Kidney (tissue), 14 donors: ENCODE results near the gene DEDD2. TPM values are rescaled to one million over a fixed set of nuclear protein-coding genes. Genes with fewer than 3 reads are reported as not detected.

Source experiments
- DNase-seq, 5 donors: peaks; one replicate each; pipeline ENCODE4 v3.0.0-alpha.2; 2013 to 2020
- FAIRE-seq: peaks from 2 replicates; lab custom pipeline; 2012; peaks lifted over from hg19 to GRCh38; lab: Jason Lieb, UNC
- H3K27ac ChIP-seq, 2 donors: one replicate each; pipeline ENCODE4 v1.7.0; 2013; ENCODE audit warnings: low read depth in 2 of 2, low read length in 2 of 2, inconsistent platforms in 1 of 2
- H3K27me3 ChIP-seq: one replicate; pipeline ENCODE4 v1.7.1; 2013; ENCODE audit warnings: low read length, inconsistent platforms; ENCODE audit not compliant: control insufficient read depth, insufficient read depth
- H3K36me3 ChIP-seq, 3 donors: one replicate each; pipeline versions ENCODE4 v1.7.0 to v1.7.1; 2013; ENCODE audit warnings: low read length in 3 of 3, control low read depth in 1 of 3, inconsistent platforms in 1 of 3; ENCODE audit not compliant: insufficient read depth in 3 of 3, control insufficient read depth in 2 of 3
- H3K4me1 ChIP-seq, 3 donors: one replicate each; pipeline versions ENCODE4 v1.7.0 to v1.7.1; 2013; ENCODE audit warnings: low read length in 3 of 3, inconsistent platforms in 1 of 3, low read depth in 1 of 3; ENCODE audit not compliant: control insufficient read depth in 2 of 3, insufficient read depth in 2 of 3
- H3K4me3 ChIP-seq, 3 donors: one replicate each; pipeline versions ENCODE4 v1.7.0 to v1.8.1; 2013; ENCODE audit warnings: low read length in 3 of 3, control low read depth in 1 of 3, inconsistent platforms in 1 of 3
- H3K9ac ChIP-seq, 3 donors: one replicate each; pipeline versions ENCODE4 v1.7.0 to v1.7.1; 2013; ENCODE audit warnings: low read length in 3 of 3, control low read depth in 1 of 3, inconsistent platforms in 1 of 3
- H3K9me3 ChIP-seq, 3 donors: one replicate each; pipeline versions ENCODE4 v1.7.0 to v1.7.1; 2013; ENCODE audit warnings: low read length in 3 of 3, control low read depth in 1 of 3, inconsistent platforms in 1 of 3; ENCODE audit not compliant: control insufficient read depth in 2 of 3, insufficient read depth in 1 of 3
- CTCF ChIP-seq: IDR thresholded peaks from 3 replicates; pipeline ENCODE4 v1.5.1; 2012; ENCODE audit warnings: mild to moderate bottlenecking, moderate library complexity, borderline replicate concordance; ENCODE audit not compliant: insufficient read depth; ENCODE audit errors: extremely low read depth
- intact Hi-C: fragments of 100-400 bp; cut with DNase I; formaldehyde crosslinking; loops from one replicate; pipeline ENCODE4 v1.11.1; 2022
- polyA plus RNA-seq: library from polyadenylated mRNA; stranded (reverse); fragments of 350-450 nt; fragmentation: Illumina TruSeq; extraction: RNeasy Lipid Tissue Mini Kit (QIAGEN cat#74804); gene quantifications from one replicate; pipeline ENCODE4 v1.2.3, GENCODE V29; 2014; ENCODE audit warnings: low read depth, low replicate concordance; ENCODE audit not compliant: insufficient read depth
- total RNA-seq: library from RNA; stranded (reverse); fragmentation: NEBNext Ultra II Directional; extraction: Animal tissue kit (Norgen Biotek cat#: 25700); gene quantifications from one replicate; pipeline ENCODE4 v1.2.1, GENCODE V29; 2021
- donor health status: control.
- donor health status: control.
- donor health status: control.
- donor health status: control.
- donor health status: control.
- donor health status: DM: yes; HTN: yes; CAD: no.
- donor health status: Normal renal cell carcinoma (clear cell type).

The DEDD2 gene
- total and polyA plus RNA-seq, 2 donors from 2014 or later: 26.1 to 36.3 TPM

GRCh38 chr19:42246143-42246921 is 28.9 kb upstream of the DEDD2 start:
- H3K4me3 ChIP-seq: no peak overlapping the region
- DNase-seq (peak; percentile 57 to 91 (median 76)), FAIRE-seq (no peak)
- no peaks in the 10 kb centered on the region for H3K9me3 ChIP-seq
- intact Hi-C loops: no loop called here
- no peaks in the 10 kb centered on the region for H3K27me3 ChIP-seq
- TF ChIP-seq CTCF: peak; percentile 60
- H3K36me3 ChIP-seq: peaks cover 0 to 20% (median 3%) of the 10 kb centered on the region in 3 donors
- H3K27ac ChIP-seq: no peak overlapping the region
- peaks cover 0 to 21% (median 13%) of the 10 kb centered on the region in 3 donors for H3K4me1 ChIP-seq
- peak overlapping the region in 1 of 3 donors; percentile 48 for H3K9ac ChIP-seq

GRCh38 chr19:42245231-42245630 is 27.8 kb upstream of the DEDD2 start:
- no peak for FAIRE-seq
- peak overlapping the region in 1 of 3 donors; percentile 71 for H3K9ac ChIP-seq
- H3K36me3 ChIP-seq: peaks cover 0 to 17% (median 3%) of the 10 kb centered on the region in 3 donors
- no peaks in the 10 kb centered on the region for H3K9me3 ChIP-seq
- H3K27ac ChIP-seq: peak overlapping the region in 1 of 2 donors; percentile 99
- H3K27me3 ChIP-seq: no peaks in the 10 kb centered on the region
- no peak for TF ChIP-seq CTCF
- peaks cover 0 to 20% (median 12%) of the 10 kb centered on the region in 3 donors for H3K4me1 ChIP-seq
- peak in 1 of 5 donors; percentile 77 for DNase-seq
- intact Hi-C loops: no loop called here
- H3K4me3 ChIP-seq: peak overlapping the region in 1 of 3 donors; percentile 78

- peaks cover 0 to 11% (median 0%) of the 10 kb centered on the region in 3 donors for H3K36me3 ChIP-seq
- H3K27ac ChIP-seq: peak overlapping the region; percentile 92 to 99
- peak overlapping the region; percentile 78 to 91 (median 81) for H3K4me3 ChIP-seq
- intact Hi-C loops: no loop called here
- FAIRE-seq: no peak
- peak; percentile 95 to 98 (median 96) for DNase-seq
- H3K4me1 ChIP-seq: peaks cover 0 to 18% (median 7%) of the 10 kb centered on the region in 3 donors
- no peaks in the 10 kb centered on the region for H3K27me3 ChIP-seq
- peak overlapping the region; percentile 51 to 80 (median 71) for H3K9ac ChIP-seq
- H3K9me3 ChIP-seq: no peaks in the 10 kb centered on the region
- peak; percentile 61 for TF ChIP-seq CTCF
Measured at GRCh38 chr19:42244347-42245220, 27.1 kb upstream of the DEDD2 start.
